Measurements from ENCODE around the gene ING3. TPM values are rescaled to one million over a fixed set of nuclear protein-coding genes. Genes with fewer than 3 reads are reported as not detected.
A peak's percentile ranks its signal among the peaks of the same experiment; 100 is the strongest.

The ING3 gene, protein sequence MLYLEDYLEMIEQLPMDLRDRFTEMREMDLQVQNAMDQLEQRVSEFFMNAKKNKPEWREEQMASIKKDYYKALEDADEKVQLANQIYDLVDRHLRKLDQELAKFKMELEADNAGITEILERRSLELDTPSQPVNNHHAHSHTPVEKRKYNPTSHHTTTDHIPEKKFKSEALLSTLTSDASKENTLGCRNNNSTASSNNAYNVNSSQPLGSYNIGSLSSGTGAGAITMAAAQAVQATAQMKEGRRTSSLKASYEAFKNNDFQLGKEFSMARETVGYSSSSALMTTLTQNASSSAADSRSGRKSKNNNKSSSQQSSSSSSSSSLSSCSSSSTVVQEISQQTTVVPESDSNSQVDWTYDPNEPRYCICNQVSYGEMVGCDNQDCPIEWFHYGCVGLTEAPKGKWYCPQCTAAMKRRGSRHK
- total RNA-seq (2014; rRNA removed; shearing (Covaris generic)) = 20.7 and 28.7 TPM in 2 replicates

DNA sequence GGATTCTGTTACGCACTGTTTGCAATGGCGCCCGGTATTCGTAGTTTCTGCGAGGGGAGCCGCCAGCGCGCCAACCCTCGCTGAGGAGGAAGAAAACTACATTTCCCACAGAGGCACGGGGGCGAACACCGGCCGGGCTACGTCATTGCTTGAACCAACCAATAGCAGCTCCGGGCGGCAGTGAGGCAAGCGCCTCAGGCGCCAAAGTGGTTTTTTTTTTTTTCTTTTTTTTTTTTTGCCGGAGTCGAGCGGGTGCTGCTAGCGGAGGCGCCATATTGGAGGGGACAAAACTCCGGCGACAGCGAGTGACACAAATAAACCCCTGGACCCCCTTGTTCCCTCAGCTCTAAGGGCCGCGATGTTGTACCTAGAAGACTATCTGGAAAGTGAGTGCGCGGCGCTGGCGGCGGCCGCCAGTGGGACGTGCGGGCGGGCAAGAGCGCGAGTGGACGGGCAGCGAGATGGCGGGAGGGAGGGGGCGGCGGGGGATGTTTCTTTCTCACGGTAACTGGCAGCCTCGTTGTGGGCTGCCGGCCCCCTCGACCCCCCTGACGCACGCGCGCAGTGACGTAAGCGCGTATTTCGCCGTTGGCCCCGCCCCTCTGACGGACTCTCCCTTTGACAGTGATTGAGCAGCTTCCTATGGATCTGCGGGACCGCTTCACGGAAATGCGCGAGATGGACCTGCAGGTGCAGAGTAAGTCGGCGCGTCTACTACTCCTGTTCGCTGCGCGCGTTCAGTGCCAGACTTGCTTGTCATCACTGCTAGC lies at the start of gene ING3:
Gene ING3 (plus strand): TSS at position 239 of the 770 bp plus-strand sequence. CDS start 120 bp downstream, at position 359.
- peak; percentile 97 for DNase-seq (ENCODE audit: low read depth)

DNA sequence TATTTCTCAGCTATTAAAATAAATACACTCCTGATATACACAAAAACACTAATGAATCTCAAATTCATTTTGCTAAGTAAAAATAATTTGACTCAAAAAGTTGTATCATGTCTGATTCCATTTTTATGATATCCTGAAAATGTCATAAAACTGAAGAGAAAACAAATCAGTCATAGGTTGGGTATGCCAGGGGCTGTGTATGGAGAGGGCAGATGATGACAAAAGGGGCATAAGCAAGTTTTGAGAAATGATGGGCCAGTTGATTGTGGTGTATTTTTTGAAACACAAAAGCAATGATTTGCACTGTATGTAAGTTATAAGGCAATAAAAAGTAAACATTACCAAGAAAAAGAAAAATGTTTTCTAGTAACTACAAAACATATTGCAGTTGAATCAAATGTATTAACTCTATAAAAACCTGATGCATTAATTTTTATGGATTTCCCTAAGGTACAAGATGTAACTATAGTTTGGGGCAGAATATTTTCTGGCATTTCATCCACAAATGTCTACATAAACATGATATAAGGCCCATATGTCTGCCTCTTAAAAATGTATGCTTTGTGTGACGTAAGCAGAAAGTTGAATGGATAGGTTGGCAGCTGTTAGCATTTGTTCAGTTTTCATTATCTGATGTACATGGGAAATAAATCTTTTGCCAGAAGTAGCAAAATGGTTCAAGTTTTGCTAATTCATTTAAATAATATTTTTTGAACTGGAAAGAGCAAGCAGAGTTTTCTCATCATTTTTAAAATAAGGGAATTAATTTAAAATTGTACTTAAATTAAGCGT lies 35.1 kb upstream of the ING3 start:
- DNase-seq (ENCODE audit: low read depth) = no peak

DNA sequence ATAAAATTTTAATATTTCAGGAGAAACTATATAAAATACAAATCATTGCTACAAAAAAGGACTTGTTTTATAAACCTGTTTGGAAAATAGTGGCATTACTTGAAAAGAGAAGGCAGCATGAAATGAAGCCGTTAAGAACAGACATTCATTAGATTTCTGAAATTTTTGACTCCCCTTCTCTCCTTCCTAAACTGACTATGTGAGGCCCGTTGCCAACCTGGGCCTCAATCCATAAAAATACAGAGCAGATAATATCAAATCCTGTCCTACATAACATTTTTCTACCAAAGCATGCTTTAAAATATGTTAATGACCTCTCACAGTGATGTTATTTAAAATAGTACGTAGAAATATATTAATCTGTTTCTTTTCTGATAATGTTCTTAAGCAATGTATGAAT lies 34.5 kb upstream of the ING3 start:
- DNase-seq (ENCODE audit: low read depth) = no peak

DNA sequence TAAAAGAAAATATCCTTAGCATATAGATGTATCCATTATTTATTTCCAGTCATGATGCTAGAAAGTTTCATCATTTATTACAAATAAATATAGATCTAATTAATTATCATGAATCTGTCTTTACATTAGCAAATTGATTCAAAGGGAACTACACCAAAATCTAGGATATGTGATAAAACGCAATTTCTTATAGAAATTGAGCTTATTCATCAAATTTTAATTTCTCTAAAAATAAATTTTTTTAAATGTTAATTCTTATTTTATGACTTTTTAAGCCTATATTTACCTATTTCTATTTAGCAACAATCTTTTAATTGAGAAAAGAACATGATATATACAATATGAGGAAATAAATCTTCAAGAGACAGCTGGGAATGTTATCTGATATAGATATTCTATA lies 34.0 kb upstream of the ING3 start:
- DNase-seq (ENCODE audit: low read depth) = no peak

DNA sequence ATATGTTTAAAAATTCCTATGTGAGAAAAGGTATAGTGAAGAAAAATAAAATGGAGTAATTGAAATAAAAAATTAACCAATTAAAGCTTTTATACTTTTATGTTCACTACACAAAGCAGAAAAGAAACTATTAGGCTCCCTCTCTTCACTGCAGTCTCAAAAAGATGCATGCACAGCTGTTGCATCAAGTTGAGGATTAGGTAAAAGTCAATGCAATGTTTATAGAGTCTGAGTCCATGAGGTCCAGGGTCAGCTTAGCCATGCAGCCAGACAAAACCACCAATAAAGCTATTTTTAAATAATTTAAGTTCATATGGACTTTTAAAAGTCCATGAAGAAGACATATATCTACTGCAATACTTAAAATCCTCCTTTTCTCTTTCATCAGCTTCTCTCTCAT lies 31.1 kb upstream of the ING3 start:
- DNase-seq (ENCODE audit: low read depth) = no peak

DNA sequence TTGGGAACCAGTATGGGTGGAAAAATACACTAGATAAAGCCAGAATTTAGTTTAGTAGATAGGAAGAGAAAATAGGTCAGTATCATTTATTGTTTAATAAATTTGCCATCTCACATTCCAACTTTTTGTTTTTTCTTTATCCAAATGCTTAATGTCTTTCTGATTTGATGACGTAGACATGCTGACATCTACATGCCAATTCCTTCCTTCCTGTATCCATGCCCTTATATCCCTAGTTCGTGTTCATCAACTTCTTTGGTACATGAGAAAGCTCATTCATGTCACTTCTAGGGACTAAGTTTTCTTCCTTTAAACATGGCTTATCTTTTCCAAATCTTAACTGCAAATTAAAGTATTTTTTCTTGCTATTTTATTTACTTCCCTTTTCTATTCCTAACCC lies 30.5 kb upstream of the ING3 start:
- no peak for DNase-seq (ENCODE audit: low read depth)

DNA sequence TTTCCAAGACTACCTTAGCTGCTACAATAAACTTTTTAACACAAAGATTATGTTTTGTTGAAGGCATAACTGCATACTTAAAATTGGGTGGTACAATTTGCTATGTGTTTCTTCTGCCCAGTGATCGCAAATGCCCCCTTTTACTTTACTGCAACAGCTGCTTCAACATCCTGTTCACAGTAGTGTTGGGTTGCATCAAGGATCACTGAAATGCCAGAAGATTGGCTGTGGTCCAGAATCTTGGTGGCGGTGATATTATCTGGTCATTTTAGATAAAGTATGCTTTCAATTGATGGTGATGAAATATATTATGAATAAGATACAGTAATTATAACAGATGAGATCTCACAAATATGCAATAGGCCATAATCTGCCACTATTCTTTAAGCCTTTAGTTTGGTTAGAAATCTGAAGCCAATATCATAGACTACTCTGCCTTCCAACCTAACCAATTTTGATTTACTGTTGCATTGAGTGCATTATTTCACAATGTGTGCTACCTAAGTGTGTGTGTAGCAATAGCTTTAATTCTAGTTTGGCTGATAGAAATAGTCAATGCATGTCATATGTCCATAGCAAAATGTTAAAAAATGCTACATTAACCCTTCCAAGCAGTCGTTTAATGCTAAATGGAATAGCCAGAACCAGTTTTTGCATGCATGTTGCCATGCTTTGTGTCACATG lies 29.8 kb upstream of the ING3 start:
- no peak for DNase-seq (ENCODE audit: low read depth)

DNA sequence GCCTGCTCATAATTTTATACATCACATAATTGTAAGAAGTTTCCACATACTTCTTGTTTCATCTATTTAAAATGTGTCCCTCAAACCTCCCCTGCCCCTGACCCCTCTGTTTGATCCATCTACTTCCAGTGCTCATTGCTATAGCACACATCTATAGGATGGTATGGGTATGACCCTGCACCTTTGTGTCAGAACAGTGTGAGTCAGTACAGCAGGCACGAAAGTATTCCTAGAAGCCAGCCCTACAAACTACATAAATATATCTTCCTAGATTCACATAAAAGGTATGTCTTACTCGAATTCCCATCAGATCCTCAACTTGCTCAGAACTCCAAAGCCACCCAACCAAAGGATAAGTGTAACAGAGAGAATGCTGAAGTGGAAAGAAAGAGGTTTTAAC lies 25.7 kb upstream of the ING3 start:
- no peak for DNase-seq (ENCODE audit: low read depth)

DNA sequence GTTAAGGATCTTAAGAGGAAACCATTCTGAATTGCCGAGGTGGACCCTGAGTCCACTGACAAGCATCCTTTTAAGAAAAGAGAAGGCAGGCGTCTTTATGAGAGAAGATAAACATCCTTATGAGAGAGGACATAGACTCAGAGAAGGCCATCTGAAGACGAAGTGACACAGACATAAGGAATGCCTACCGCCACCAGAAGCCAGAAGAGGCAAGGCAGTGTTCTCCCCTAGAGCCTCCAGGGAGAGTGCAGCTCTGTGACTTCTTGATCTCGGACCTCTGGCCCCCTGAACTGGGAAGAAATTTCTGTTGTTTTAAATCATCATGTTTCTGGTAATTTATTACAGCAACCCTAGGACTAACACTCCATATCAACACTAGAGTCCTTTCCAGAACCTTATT lies 25.2 kb upstream of the ING3 start:
- DNase-seq (ENCODE audit: low read depth) = peak; percentile 1

DNA sequence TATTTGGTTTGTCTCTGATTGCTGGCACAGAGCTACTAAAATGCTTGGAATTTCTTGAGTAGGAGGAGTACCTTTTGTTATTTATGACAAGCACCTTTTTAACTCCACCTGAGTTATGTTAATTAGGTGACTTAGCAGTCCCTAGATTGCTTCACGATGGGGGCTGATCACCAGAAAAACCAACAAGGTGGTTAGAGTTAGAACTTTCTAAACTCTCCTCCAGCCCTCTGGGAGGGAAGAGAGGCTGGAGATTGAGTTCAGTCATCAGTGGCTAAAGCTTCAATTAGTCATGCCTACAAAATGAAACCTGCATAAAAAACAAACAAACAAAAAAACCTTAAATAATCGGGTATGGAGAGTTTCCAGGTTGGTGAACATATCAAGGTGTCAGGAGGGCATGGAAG lies 23.6 kb upstream of the ING3 start:
- DNase-seq (ENCODE audit: low read depth) = no peak

DNA sequence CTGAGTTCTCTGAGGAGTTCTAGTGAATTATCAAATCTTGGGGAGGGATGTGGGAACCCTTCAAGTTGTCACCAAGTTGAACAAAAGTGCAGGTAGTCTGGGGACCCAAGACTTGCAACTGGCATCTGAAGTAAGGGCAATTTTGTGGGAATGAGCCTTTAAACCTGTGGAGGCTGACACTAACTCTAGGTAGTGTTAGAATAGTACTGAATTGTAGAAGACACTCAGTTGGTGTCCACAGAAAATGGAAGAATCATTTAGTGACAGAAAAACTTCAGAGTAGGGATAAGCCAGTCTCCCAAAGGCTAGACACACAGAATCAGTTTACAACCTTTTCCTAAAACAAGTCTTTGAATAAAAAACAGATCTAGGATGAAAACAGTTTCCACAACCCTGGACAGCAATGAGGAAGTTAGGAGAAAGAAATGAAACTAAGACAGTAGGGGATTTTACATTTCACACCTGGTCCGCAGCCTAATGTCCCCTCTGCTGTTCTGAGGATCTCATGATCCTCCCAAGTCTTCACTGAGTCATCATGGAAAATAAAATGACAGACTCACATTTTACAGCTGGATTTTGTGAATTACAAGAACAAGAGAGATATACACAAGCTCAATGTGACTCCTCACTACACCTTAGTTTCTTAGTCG lies 23.0 kb upstream of the ING3 start:
- no peak for DNase-seq (ENCODE audit: low read depth)

DNA sequence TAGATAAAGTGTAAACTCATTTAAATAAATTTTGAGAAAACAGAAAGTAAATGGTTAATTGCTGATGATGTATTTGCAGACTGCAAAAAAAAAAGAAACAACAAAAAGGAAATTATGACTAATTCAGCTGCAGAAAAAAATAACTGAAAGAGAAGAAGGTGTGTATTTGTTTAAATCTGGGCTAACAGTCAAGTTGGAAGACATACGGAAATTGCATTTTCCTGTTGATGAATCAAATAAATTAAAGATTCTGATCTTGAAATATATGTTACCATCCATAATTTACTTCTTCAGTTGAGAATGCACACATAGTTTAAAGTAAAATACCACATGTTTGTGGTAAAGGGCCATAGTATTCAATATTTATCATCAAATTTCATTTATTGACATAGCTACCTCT lies 19.3 kb upstream of the ING3 start:
- DNase-seq (ENCODE audit: low read depth) = no peak

DNA sequence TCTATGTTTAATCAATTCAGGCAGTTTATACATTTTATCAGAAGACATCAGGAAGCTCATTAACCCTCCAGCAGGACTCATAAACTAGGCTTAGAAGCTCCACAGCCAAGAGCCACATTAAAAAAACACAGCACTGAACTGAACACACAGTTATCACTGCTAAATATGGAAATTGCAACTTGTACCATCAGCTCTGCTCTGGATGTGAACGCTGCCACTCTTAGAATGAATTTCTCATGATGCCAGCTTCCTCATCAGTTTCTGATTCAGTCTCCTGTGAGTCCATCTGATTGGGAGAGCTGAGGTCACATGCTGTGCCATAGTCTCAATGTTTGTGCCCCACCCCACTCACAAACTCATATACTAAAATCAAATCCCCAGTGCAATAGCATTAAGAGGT lies 17.1 kb upstream of the ING3 start:
- no peak for DNase-seq (ENCODE audit: low read depth)

DNA sequence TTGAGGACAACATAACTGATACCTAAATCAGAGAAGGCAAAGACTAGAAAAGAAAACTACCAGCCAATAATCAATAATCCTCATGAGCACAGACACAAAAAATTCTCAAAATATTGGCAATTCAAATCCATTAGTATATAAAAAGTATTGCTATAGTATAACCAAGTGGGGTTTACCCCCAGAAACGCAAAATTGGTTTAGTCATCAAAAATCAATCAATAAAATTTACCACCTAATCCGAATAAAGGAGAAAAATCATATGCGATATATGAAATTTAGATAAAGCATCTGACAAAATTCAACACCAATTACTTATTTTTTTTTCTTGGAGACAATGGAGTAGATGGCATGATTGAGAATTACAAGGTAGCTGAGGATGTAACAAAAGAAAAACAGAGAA lies 11.2 kb upstream of the ING3 start:
- no peak for DNase-seq (ENCODE audit: low read depth)

DNA sequence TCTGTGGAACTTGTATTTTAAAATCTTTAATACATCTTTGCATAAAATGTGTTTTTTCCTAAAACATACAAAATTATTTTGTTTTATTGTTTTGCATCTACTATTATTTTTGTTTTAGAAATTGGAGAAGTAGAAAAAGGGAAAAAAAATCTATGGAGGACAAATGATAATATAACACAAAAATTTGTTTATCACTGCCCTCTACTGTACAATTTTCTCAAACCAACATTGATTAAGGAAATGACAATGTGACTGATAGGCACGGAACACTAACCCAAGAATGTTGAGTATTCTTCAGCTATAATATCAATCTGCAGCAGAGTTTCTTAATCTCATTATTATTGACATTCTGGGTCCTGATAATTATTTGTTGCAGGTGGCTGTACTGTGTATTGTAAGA lies 9.5 kb upstream of the ING3 start:
- peak; percentile 15 for DNase-seq (ENCODE audit: low read depth)

DNA sequence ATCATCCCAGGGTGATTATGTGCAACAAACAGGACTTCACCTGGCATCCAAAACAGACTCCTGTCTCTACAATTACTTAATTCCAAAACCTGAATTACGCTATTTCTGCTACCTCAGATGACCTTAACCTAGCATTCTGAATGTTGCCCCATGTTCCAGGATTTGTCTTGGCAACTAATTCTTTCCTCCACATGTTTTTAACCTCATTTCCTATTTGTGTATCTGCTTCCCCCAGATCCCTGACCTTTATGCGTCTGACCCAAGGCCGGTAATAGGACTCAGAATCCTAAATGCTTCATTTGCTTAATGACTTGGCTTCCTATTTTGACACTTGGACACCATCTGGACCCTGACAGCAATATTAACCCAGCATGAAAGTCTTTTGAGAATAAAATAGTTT lies 8.7 kb upstream of the ING3 start:
- DNase-seq (ENCODE audit: low read depth) = no peak

DNA sequence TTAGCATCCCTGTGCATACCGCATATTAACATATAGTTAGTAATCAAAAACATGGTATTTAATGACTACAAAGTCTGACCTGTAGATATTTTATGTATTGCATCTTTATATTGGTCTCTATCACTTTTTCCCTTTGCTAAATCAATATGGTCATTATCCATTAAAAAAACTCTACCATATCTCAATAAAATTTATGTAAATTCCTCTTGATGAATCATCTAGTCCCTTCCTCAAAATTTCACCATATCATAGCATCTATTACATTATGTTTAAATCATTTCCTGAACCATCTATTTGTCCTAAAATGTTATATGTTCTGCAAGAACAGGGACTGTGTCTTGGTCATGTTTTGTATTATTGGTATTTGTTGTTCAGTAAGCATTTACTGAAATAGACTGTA lies 7.7 kb upstream of the ING3 start:
- DNase-seq (ENCODE audit: low read depth) = no peak

DNA sequence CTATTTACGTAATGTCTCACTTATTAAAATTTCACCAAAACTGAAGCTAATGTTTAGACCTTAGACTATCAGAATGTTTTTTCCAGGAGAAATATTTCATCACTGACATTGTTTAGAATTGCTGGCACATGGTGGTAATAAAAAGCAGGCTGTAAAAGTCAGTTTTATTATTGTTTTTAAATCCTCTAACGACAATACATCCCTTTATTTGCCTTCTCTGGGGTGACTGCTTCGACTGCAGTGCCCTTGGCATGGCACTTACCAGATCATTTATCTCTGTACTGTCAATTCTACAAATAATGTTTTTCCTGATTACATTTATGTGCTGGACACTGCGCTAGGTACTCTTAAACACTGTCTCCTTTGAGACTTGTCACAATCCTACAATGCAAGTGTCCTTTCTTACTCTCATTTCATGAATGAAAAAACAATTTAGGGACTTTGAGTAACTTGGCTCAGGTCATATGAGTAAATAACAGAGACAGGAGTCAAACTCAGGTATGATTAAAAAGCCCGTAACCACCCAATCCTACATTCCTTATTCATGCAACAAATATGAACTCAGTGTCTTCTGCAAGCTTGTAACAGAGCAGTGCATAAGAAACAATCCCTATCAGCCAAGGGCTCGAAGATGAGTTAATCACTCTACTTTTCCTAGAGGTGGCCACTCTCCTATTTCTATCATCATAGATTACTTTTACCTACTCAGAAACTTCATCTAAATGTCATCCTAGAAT lies 5.6 kb upstream of the ING3 start:
- DNase-seq (ENCODE audit: low read depth) = no peak

DNA sequence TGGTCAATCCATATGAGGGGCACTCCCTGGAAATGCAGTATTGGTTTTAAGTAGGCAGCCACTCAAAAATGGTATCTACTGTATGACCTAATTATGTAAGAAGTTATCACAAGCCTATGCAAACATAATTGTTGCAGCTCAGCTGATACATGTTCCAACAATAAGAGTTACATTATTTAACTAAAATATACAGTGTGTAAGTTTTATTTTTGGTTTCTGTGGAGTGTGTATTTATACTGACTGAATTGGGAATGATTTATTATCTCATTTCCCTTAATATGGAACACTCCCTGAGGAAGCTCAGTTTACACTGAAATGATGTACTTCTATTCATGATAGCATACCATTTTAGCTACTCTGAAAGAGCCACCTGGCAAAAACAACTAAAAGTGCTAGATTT lies 2.6 kb upstream of the ING3 start:
- DNase-seq (ENCODE audit: low read depth) = no peak

DNA sequence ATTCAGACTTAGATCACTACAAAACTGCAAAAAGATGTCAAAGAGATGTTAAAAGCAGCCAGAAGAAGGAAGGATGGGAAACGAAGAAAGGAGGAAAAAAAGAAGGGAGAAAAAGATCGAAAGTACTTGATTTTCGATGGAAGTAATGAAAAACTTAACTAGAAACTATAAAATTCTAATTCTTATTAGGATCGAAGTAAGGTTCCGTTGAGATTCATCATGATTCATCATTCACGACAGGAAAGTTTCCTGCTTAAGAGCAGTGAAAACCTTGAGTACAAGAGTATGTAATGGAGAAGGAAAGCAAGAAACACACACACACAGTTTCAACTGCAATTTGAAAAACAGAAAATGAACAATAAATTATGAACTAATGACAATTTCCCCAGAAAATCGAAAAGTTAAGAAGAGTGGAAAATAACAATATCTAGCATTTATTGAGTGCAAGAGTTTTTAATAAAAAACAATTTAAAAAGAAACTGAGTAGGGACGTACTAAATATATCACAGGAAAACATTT lies 1.1 kb upstream of the ING3 start:
- peak; percentile 17 for DNase-seq (ENCODE audit: low read depth)
